Measurements from ENCODE around the gene SPRN. TPM values are rescaled to one million over a fixed set of nuclear protein-coding genes. Genes with fewer than 3 reads are reported as not detected.
"Not testable (repeated sequence)": the region's sequence is repeated elsewhere in the genome, so short reads cannot be mapped to it uniquely, and the experiment has no call there.

The SPRN gene
- total and polyA plus RNA-seq, 5 donors, result 0.11 TPM; not detected in 4

GRCh38 chr10:133431888-133432613, 7.6 kb upstream of the SPRN start:
- H3K27me3 ChIP-seq (ENCODE audit: control insufficient read depth, insufficient read depth); intact Hi-C loops (cut with DNase I); H3K9me3 ChIP-seq (ENCODE audit: control insufficient read depth, low read length); H3K4me3 ChIP-seq (ENCODE audit: low read length); H3K27ac ChIP-seq (ENCODE audit: low read length); H3K4me1 ChIP-seq (ENCODE audit: control insufficient read depth, insufficient read depth, low read length): not testable (repeated sequence)
- 70% methylated on average over 6 of the region's 9 CpGs for WGBS
- DNase-seq, result peak in 1 of 3 donors; percentile 19
- ATAC-seq, result peak; percentile 49 to 53

GRCh38 chr10:133429571-133429970, 5.1 kb upstream of the SPRN start:
- WGBS, result 88% methylated on average over 4 of the region's 4 CpGs
- H3K27ac ChIP-seq (ENCODE audit: low read length); H3K9me3 ChIP-seq (ENCODE audit: control insufficient read depth, low read length); H3K4me3 ChIP-seq (ENCODE audit: low read length); intact Hi-C loops (cut with DNase I); ATAC-seq; H3K4me1 ChIP-seq (ENCODE audit: control insufficient read depth, insufficient read depth, low read length); DNase-seq; H3K27me3 ChIP-seq (ENCODE audit: control insufficient read depth, insufficient read depth): not testable (repeated sequence)

GRCh38 chr10:133424102-133424501, 323 bp downstream of the SPRN start:
- not testable (repeated sequence) for H3K4me3 ChIP-seq (ENCODE audit: low read length); DNase-seq; ATAC-seq; H3K4me1 ChIP-seq (ENCODE audit: control insufficient read depth, insufficient read depth, low read length); H3K27ac ChIP-seq (ENCODE audit: low read length); H3K27me3 ChIP-seq (ENCODE audit: control insufficient read depth, insufficient read depth); H3K9me3 ChIP-seq (ENCODE audit: control insufficient read depth, low read length)
- no CpG with 5 or more reads among the region's 46 CpGs for WGBS
- intact Hi-C loops (cut with DNase I), result loop anchor here in 1 of 4 donors (5.0 kb wide), 1 partner anchor 148 kb away; no protein-coding TSS in a partner anchor

- ATAC-seq (peak; percentile 5 to 25), DNase-seq (peak in 1 of 3 donors; percentile 57)
- Histone ChIP-seq H3K4me3 (ENCODE audit: low read length) (peak overlapping the region; percentile 39), H3K9me3 (ENCODE audit: control insufficient read depth, low read length) (peaks cover under 1% of the 10 kb centered on the region), H3K4me1 (ENCODE audit: control insufficient read depth, insufficient read depth, low read length) (peaks cover 2% of the 10 kb centered on the region), H3K27me3 (ENCODE audit: control insufficient read depth, insufficient read depth) (no peaks in the 10 kb centered on the region), H3K27ac (ENCODE audit: low read length) (no peak overlapping the region)
- intact Hi-C loops (cut with DNase I), result loop anchor here in 1 of 4 donors (5.0 kb wide), 1 partner anchor 149 kb away; no protein-coding TSS in a partner anchor
- WGBS, result 18% methylated on average over 88 of the region's 88 CpGs
Observed at GRCh38 chr10:133422807-133423771, 1.3 kb downstream of the SPRN start.

- DNase-seq, result peak in 1 of 3 donors; percentile 14
- no peak overlapping the region for H3K4me3 ChIP-seq (ENCODE audit: low read length)
- intact Hi-C loops (cut with DNase I), result loop anchor here in 1 of 4 donors (5.0 kb wide), 1 partner anchor 150 kb away; no protein-coding TSS in a partner anchor
- H3K27me3 ChIP-seq (ENCODE audit: control insufficient read depth, insufficient read depth), result no peaks in the 10 kb centered on the region
- no peak overlapping the region for H3K27ac ChIP-seq (ENCODE audit: low read length)
- WGBS, result 81% methylated on average over 16 of the region's 16 CpGs
- H3K4me1 ChIP-seq (ENCODE audit: control insufficient read depth, insufficient read depth, low read length), result peaks cover 2% of the 10 kb centered on the region
- H3K9me3 ChIP-seq (ENCODE audit: control insufficient read depth, low read length), result no peaks in the 10 kb centered on the region
- no peak for ATAC-seq
Observed at GRCh38 chr10:133422223-133422806, 2.1 kb downstream of the SPRN start.

GRCh38 chr10:133421336-133422222, 2.8 kb downstream of the SPRN start:
- Histone ChIP-seq H3K27me3 (ENCODE audit: control insufficient read depth, insufficient read depth) (no peaks in the 10 kb centered on the region), H3K9me3 (ENCODE audit: control insufficient read depth, low read length) (no peaks in the 10 kb centered on the region), H3K27ac (ENCODE audit: low read length) (no peak overlapping the region), H3K4me1 (ENCODE audit: control insufficient read depth, insufficient read depth, low read length) (peaks cover 2% of the 10 kb centered on the region), H3K4me3 (ENCODE audit: low read length) (no peak overlapping the region)
- intact Hi-C loops (cut with DNase I), result loop anchor here in 1 of 4 donors (5.0 kb wide), 1 partner anchor 151 kb away; no protein-coding TSS in a partner anchor
- WGBS, result 82% methylated on average over 16 of the region's 17 CpGs
- DNase-seq (peak in 2 of 3 donors; percentile 42 to 51), ATAC-seq (no peak)

GRCh38 chr10:133420579-133420978, 3.8 kb downstream of the SPRN start:
- no peak for DNase-seq
- WGBS, result 94% methylated on average over 6 of the region's 6 CpGs
- intact Hi-C loops (cut with DNase I), result loop anchor here in 1 of 4 donors (5.0 kb wide), 1 partner anchor 152 kb away; no protein-coding TSS in a partner anchor
- Histone ChIP-seq H3K4me3 (ENCODE audit: low read length) (no peak overlapping the region), H3K27me3 (ENCODE audit: control insufficient read depth, insufficient read depth) (no peaks in the 10 kb centered on the region), H3K4me1 (ENCODE audit: control insufficient read depth, insufficient read depth, low read length) (peaks cover 2% of the 10 kb centered on the region), H3K27ac (ENCODE audit: low read length) (no peak overlapping the region), H3K9me3 (ENCODE audit: control insufficient read depth, low read length) (no peaks in the 10 kb centered on the region)
- no peak for ATAC-seq

- H3K4me3 ChIP-seq (ENCODE audit: low read length), result no peak overlapping the region
- peaks cover 2% of the 10 kb centered on the region for H3K4me1 ChIP-seq (ENCODE audit: control insufficient read depth, insufficient read depth, low read length)
- intact Hi-C loops (cut with DNase I), result loop anchor here in 1 of 4 donors (5.0 kb wide), 1 partner anchor 152 kb away; no protein-coding TSS in a partner anchor
- WGBS, result 89% methylated on average over 17 of the region's 17 CpGs
- no peak overlapping the region for H3K27ac ChIP-seq (ENCODE audit: low read length)
- no peaks in the 10 kb centered on the region for H3K27me3 ChIP-seq (ENCODE audit: control insufficient read depth, insufficient read depth)
- DNase-seq (no peak), ATAC-seq (no peak)
- H3K9me3 ChIP-seq (ENCODE audit: control insufficient read depth, low read length), result no peaks in the 10 kb centered on the region
Observed at GRCh38 chr10:133420028-133420427, 4.4 kb downstream of the SPRN start.

- no peaks in the 10 kb centered on the region for H3K9me3 ChIP-seq (ENCODE audit: control insufficient read depth, low read length)
Observed at GRCh38 chr10:133419211-133419950, 5.0 kb downstream of the SPRN start.

More at GRCh38 chr10:133419211-133419950, 5.0 kb downstream of the SPRN start:
- intact Hi-C loops (cut with DNase I), result no loop called here
- DNase-seq (peak in 1 of 3 donors; percentile 52), ATAC-seq (no peak)
- H3K4me3 ChIP-seq (ENCODE audit: low read length), result no peak overlapping the region
- no peak overlapping the region for H3K27ac ChIP-seq (ENCODE audit: low read length)
- H3K4me1 ChIP-seq (ENCODE audit: control insufficient read depth, insufficient read depth, low read length), result peaks cover 2% of the 10 kb centered on the region
- WGBS, result 95% methylated on average over 34 of the region's 34 CpGs
- no peaks in the 10 kb centered on the region for H3K27me3 ChIP-seq (ENCODE audit: control insufficient read depth, insufficient read depth)
